AG04449 (cell line): ENCODE data around the gene MAP9.
A peak's percentile ranks its signal among the peaks of the same experiment; 100 is the strongest.

Experiments used
- CTCF ChIA-PET: fragments of 350-600 bp; formaldehyde crosslinking; extraction: SDS; loops from one replicate; lab custom pipeline; 2021; ENCODE audit warnings: antibody characterized with exemption; lab: Yijun Ruan, JAX
- POLR2A ChIA-PET: fragments of 400-600, 350-600 bp; formaldehyde crosslinking; extraction: SDS; loops from one replicate; lab custom pipeline; 2020; ENCODE audit warnings: antibody characterized with exemption, inconsistent platforms; lab: Yijun Ruan, JAX
- DNase-seq: peaks from one replicate; pipeline ENCODE4 v3.0.0-alpha.2; 2010; ENCODE audit warnings: low read depth, low spot score
- H3K4me3 ChIP-seq: 2 replicates; pipeline ENCODE4 v1.5.1; 2011; ENCODE audit warnings: low read depth, mild to moderate bottlenecking, control low read depth, low read length
- TF ChIP-seq, protein P1 (sequence below): IDR thresholded peaks from one replicate; pipeline ENCODE4 v1.5.1; 2011; ENCODE audit warnings: mild to moderate bottlenecking, moderate library complexity, low read length, control low read depth, inconsistent platforms; ENCODE audit not compliant: insufficient read depth; ENCODE audit errors: missing control alignments

MAP9 gene

DNA sequence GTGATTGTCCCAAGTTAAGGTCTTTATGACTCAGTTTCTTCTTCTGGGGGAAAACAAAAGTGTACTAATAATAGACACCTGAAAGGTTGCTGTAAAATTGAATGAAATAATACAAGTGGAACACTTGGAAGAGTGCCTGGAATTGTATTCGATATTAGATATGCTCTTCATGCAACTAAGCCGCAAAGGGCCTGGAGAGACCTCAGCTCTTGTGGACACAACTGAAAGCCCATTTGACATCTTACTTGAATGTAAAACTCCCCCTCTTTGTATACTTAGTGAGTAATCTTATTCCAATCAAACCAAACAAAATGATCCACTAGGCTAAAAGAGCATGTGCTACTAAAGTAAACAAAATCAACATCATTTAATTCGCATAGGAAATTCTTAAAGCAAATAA is 511 bp upstream of the MAP9 start:
- no peak for DNase-seq
- ChIA-PET POLR2A (no interaction called here), CTCF (no interaction called here)
- TF ChIP-seq, protein P1, sequence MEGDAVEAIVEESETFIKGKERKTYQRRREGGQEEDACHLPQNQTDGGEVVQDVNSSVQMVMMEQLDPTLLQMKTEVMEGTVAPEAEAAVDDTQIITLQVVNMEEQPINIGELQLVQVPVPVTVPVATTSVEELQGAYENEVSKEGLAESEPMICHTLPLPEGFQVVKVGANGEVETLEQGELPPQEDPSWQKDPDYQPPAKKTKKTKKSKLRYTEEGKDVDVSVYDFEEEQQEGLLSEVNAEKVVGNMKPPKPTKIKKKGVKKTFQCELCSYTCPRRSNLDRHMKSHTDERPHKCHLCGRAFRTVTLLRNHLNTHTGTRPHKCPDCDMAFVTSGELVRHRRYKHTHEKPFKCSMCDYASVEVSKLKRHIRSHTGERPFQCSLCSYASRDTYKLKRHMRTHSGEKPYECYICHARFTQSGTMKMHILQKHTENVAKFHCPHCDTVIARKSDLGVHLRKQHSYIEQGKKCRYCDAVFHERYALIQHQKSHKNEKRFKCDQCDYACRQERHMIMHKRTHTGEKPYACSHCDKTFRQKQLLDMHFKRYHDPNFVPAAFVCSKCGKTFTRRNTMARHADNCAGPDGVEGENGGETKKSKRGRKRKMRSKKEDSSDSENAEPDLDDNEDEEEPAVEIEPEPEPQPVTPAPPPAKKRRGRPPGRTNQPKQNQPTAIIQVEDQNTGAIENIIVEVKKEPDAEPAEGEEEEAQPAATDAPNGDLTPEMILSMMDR = no peak
- H3K4me3 ChIP-seq = no peak overlapping the region

DNA sequence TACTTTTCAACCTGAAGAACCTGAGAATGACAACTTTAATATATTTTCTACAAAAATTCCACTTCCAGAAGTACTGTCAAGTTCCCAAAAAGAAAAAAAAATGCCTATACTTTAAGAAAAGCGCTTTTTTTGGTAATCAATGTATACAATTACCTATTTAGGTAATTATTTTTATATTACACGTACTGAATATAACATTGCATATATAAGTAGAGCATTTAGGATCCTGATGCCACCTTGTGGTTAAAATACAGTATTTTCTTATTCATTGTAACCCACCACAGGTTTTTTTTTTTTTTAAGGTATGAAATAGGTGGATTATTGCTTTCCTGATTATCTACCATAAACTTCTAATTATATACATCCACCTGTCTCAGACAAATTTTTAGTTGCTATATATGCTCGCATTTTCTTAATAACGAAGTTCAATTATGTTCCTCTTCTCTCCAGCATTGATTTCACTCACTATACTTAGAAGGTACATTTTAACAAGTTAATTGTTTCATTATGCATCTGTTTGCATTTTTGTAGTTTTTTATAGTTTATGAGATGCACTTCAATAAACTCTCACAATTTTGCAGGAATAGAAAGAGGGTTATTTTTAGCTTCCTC is 5.2 kb downstream of the MAP9 start:
- TF ChIP-seq, protein P1 = peak; percentile 8
- H3K4me3 ChIP-seq = no peak overlapping the region
- ChIA-PET CTCF (interaction anchor here (1.5 to 7.2 kb wide), 5 partner anchors 8 to 821 kb away, joined by 4 to 52 read pairs (median 7); partner anchors contain the start of gene PLRG1), POLR2A (no interaction called here)
- DNase-seq = no peak

DNA sequence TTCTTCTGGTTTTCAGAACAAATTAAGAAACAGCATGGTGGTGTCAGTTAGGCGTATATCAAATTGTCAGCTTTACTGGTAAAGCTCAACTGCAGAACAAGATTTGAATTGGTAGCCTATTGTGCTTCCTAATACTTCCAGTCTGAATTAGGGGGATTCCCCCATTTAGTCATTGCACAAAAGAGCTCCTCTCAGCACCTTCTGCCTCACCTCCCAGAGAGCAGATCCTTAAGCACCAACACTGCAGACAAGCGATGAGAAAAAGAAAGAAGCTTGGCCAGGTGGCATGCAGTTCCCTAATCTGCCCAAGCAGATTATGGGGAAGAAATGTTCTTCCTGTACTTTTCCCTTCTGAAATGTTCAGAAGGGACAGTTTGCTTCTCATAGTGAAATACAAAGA is 9.2 kb downstream of the MAP9 start:
- POLR2A ChIA-PET = no interaction called here
- no peak for DNase-seq
- H3K4me3 ChIP-seq = no peak overlapping the region
- TF ChIP-seq, protein P1 = no peak
- CTCF ChIA-PET = interaction anchor here (1.3 to 1.7 kb wide), 2 partner anchors 9 to 14 kb away, joined by 5 read pairs; partner anchors contain the start of gene MAP9

DNA sequence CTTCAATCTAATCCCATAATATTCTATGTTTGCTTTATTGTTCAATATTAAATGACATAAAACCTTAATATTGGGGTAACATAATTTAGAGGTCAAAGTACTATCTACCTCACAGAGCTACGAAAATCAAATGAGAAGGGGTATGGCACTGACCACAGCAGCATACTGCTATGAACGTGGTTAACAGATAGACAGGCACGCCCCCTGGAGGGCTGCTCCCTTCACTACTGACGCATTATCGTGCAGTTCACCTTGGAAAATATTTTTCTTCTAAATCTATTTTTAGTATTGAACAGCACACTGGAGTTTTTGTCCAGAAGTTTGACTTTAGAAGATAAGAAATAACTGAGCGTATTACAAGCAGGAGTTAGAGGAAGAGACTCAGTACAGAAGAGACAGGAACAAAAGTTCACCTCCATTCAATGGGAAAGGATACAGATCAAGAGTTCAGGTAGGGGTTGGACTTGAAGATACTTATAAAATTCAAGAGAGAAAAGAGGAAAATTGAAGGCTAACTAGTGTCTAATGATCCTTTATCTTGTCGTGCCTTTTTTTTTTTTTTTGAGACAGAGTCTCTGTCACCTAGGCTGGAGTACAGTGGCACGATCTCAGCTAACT is 22.7 kb downstream of the MAP9 start:
- TF ChIP-seq, protein P1 = peak; percentile 72
- no peak for DNase-seq
- ChIA-PET POLR2A (no interaction called here), CTCF (interaction anchor here (0.6 to 2.8 kb wide), 6 partner anchors 9 to 547 kb away, joined by 3 to 20 read pairs (median 4); no protein-coding TSS in a partner anchor)
- no peak overlapping the region for H3K4me3 ChIP-seq

DNA sequence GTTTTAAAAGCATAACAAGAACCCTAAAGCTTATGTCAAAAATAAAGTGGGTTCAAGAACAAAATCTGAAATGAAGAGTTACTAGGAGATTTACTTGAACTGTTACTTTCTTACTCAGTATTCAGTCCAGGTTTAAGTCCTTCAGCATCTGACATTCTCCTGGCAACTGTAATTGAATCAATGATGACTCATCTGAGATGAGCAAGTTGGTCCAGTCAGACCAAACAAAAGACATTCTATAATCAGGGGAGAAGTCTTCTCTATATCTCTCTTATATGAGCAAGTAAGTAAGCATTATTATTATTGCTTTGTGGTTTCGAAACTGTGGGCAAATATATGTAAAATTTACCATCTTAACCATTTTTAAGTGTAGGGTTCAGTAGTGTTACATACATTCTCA is 34.6 kb downstream of the MAP9 start:
- ChIA-PET CTCF (no interaction called here), POLR2A (no interaction called here)
- TF ChIP-seq, protein P1 = no peak
- no peak for DNase-seq
- H3K4me3 ChIP-seq = no peak overlapping the region

DNA sequence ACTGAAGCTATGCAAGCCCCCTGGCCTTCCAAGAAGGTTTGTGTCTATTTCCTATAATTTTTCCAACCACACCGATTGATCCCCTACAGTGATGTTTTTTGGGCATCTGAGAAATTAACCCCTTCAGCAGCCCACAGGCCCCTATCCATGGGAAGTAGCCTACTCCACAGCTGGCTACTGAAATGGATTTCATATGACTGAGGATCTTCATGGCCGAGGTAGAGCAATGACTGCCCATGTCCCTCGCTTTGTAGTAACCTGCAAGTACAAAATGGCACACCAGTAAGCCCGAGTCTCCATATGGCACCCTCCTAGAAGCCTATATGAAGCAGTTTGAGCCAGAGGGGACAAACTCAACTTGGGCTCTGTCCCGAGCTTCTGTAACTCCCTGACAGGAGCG is 36.8 kb downstream of the MAP9 start:
- no peak overlapping the region for H3K4me3 ChIP-seq
- no peak for DNase-seq
- CTCF ChIA-PET = interaction anchor here (1.0 kb wide), 1 partner anchor 8 kb away, joined by 3 read pairs; no protein-coding TSS in a partner anchor
- TF ChIP-seq, protein P1 = no peak
- POLR2A ChIA-PET = no interaction called here
